HCT116 (cell line): ENCODE results near the gene TMEM132C. TPM values are rescaled to one million over a fixed set of nuclear protein-coding genes. Genes with fewer than 3 reads are reported as not detected.

Experiments used
- ATAC-seq: fragments of 200-7000 bp; cut with Tn5 transposase; 2 replicates; pipeline ENCODE4 v1.9.1; 2020; ENCODE audit warnings: mild to moderate bottlenecking, moderate library complexity
- BruUV-seq: library from RNA; stranded (reverse); fragments of 400-500 nt; replicated peaks from 2 replicates; lab custom pipeline; 2021; lab: Mats Ljungman, UMichigan
- CTCF ChIA-PET: fragments of 300-600 bp; sonication (Branson Sonifier 250); formaldehyde crosslinking; loops from one replicate; lab custom pipeline; 2021; ENCODE audit warnings: antibody characterized with exemption; lab: Charles Lee
- POLR2A ChIA-PET: fragments of 300-600, 350-600 bp; sonication (Branson Sonifier 250); formaldehyde crosslinking; loops from one replicate; lab custom pipeline; 2021; ENCODE audit warnings: antibody characterized with exemption; lab: Charles Lee
- RAD21 ChIA-PET, 2 experiments: fragments of 300-600 bp; sonication (Branson Sonifier 250); formaldehyde crosslinking; loops; one replicate each; lab custom pipeline; 2023; ENCODE audit warnings: low total read pairs in 2 of 2; ENCODE audit not compliant: uncharacterized antibody in 2 of 2, unreplicated experiment in 2 of 2, low non-redundant PET in 1 of 2; lab: Charles Lee
- DNase-seq: peaks from one replicate; pipeline ENCODE4 v3.0.0-alpha.2; 2010; ENCODE audit warnings: low read depth, low spot score
- H2AFZ ChIP-seq: fragments of 200-600 bp; shearing (Covaris generic), sonication (generic); 2 replicates; pipeline ENCODE4 v1.6.1; 2017; ENCODE audit warnings: low read depth, mixed run types, mixed read lengths, antibody characterized with exemption, low read length; ENCODE audit not compliant: poor library complexity, severe bottlenecking
- H3K27ac ChIP-seq: 2 replicates; pipeline ENCODE4 v1.5.1; 2012; ENCODE audit warnings: low read depth, low read length
- H3K27me3 ChIP-seq: fragments of 200-600 bp; sonication (generic); 2 replicates; pipeline ENCODE4 v1.6.1; 2016; ENCODE audit warnings: mixed run types, low read length, mixed read lengths; ENCODE audit not compliant: insufficient read depth
- H3K36me3 ChIP-seq, 2 experiments: fragments of 200-500 bp in 1 of 2; fragments of 200-600 bp in 1 of 2; sonication (Bioruptor generic) in 1 of 2; sonication (generic) in 1 of 2; 2 replicates each; pipeline versions ENCODE4 v1.5.1 to v1.6.1; 2014 to 2016; ENCODE audit warnings: low read length in 2 of 2, inconsistent platforms in 1 of 2, mixed read lengths in 1 of 2, mixed run types in 1 of 2; ENCODE audit not compliant: insufficient read depth in 2 of 2, control insufficient read depth in 1 of 2
- H3K4me1 ChIP-seq, 2 experiments: fragments of 200-600 bp in 1 of 2; sonication (generic) in 1 of 2; 2 replicates each; pipeline versions ENCODE4 v1.5.1 to v1.6.1; 2012 to 2017; ENCODE audit warnings: low read length in 2 of 2, inconsistent platforms in 1 of 2, mild to moderate bottlenecking in 1 of 2, mixed read lengths in 1 of 2, mixed run types in 1 of 2, moderate library complexity in 1 of 2; ENCODE audit not compliant: insufficient read depth in 2 of 2, control insufficient read depth in 1 of 2
- H3K4me2 ChIP-seq: fragments of 200-600 bp; sonication (generic); 2 replicates; pipeline ENCODE4 v1.6.1; 2017; ENCODE audit warnings: mixed run types, low read length, mixed read lengths
- H3K4me3 ChIP-seq, 2 experiments: fragments of 200-600 bp in 1 of 2; sonication (generic) in 1 of 2; replicated peaks in 1 of 2; 2 replicates each; pipeline ENCODE4 v1.5.1; 2011 to 2016; ENCODE audit warnings: low read length in 2 of 2, control low read depth in 1 of 2, low read depth in 1 of 2, mild to moderate bottlenecking in 1 of 2, mixed read lengths in 1 of 2, mixed run types in 1 of 2
- H3K79me2 ChIP-seq: fragments of 200-600 bp; sonication (generic); 2 replicates; pipeline ENCODE4 v1.6.1; 2017; ENCODE audit warnings: mild to moderate bottlenecking, mixed run types, low read length, moderate library complexity, mixed read lengths; ENCODE audit not compliant: insufficient read depth
- H3K9ac ChIP-seq: fragments of 200-600 bp; sonication (generic); 2 replicates; pipeline ENCODE4 v1.6.1; 2016; ENCODE audit warnings: low read length, mixed read lengths
- H3K9me2 ChIP-seq: fragments of 200-600 bp; sonication (generic), shearing (Covaris generic); 2 replicates; pipeline ENCODE4 v1.6.1; 2017; ENCODE audit warnings: mixed run types, mild to moderate bottlenecking, moderate library complexity; ENCODE audit not compliant: insufficient read depth
- H3K9me3 ChIP-seq, 2 experiments: fragments of 200-500 bp in 1 of 2; fragments of 200-600 bp in 1 of 2; sonication (Bioruptor generic) in 1 of 2; sonication (generic) in 1 of 2; 2 replicates each; pipeline ENCODE4 v1.6.1; 2014 to 2017; ENCODE audit warnings: low read length in 2 of 2, mixed read lengths in 2 of 2, inconsistent platforms in 1 of 2, low read depth in 1 of 2, mild to moderate bottlenecking in 1 of 2, mixed run types in 1 of 2, moderate library complexity in 1 of 2; ENCODE audit not compliant: control insufficient read depth in 1 of 2, insufficient read depth in 1 of 2
- H4K20me1 ChIP-seq: fragments of 200-600 bp; sonication (generic), shearing (Covaris generic); 2 replicates; pipeline ENCODE4 v1.6.1; 2017; ENCODE audit warnings: mixed run types, mild to moderate bottlenecking, moderate library complexity; ENCODE audit not compliant: insufficient read depth
- CBX3 ChIP-seq: IDR thresholded peaks from 2 replicates; pipeline ENCODE4 v1.6.1; 2012; ENCODE audit warnings: low read depth
- CEBPB ChIP-seq: IDR thresholded peaks from 2 replicates; pipeline ENCODE4 v1.6.1; 2012; ENCODE audit warnings: low read depth
- EGR1 ChIP-seq: IDR thresholded peaks from 2 replicates; pipeline ENCODE4 v1.6.1; 2012; ENCODE audit warnings: low read depth
- ELF1 ChIP-seq: IDR thresholded peaks from 2 replicates; pipeline ENCODE4 v1.6.1; 2012; ENCODE audit warnings: low read depth, borderline replicate concordance
- EZH2 ChIP-seq: fragments of 200-600 bp; sonication (generic); IDR thresholded peaks from 2 replicates; pipeline ENCODE4 v1.6.1; 2017; ENCODE audit warnings: antibody characterized with exemption, mixed run types
- EZH2phosphoT487 ChIP-seq: fragments of 200-600 bp; IDR thresholded peaks from 2 replicates; pipeline ENCODE4 v1.6.1; 2018; ENCODE audit warnings: antibody characterized with exemption, borderline replicate concordance
- JUND ChIP-seq: IDR thresholded peaks from 2 replicates; pipeline ENCODE4 v1.6.1; 2012
- POLR2AphosphoS5 ChIP-seq: IDR thresholded peaks from 2 replicates; pipeline ENCODE4 v1.6.1; 2011; ENCODE audit warnings: mild to moderate bottlenecking, low read depth, low read length, moderate library complexity
- RAD21 ChIP-seq: IDR thresholded peaks from 2 replicates; pipeline ENCODE4 v1.6.1; 2012; ENCODE audit warnings: low read depth, mild to moderate bottlenecking
- SIN3A ChIP-seq: IDR thresholded peaks from 2 replicates; pipeline ENCODE4 v1.6.1; 2012; ENCODE audit warnings: low read depth
- SP1 ChIP-seq: IDR thresholded peaks from 2 replicates; pipeline ENCODE4 v1.6.1; 2012; ENCODE audit warnings: low read depth
- SRF ChIP-seq: IDR thresholded peaks from 2 replicates; pipeline ENCODE4 v1.6.1; 2012; ENCODE audit warnings: low read depth
- TCF7L2 ChIP-seq: IDR thresholded peaks from 2 replicates; pipeline ENCODE4 v1.7.0; 2011; ENCODE audit warnings: borderline replicate concordance, inconsistent platforms; ENCODE audit not compliant: insufficient read depth, insufficient read length; ENCODE audit errors: extremely low read depth
- YY1 ChIP-seq: IDR thresholded peaks from 2 replicates; pipeline ENCODE4 v1.6.1; 2011; ENCODE audit warnings: low read length, low read depth, moderate library complexity, mild to moderate bottlenecking; ENCODE audit not compliant: insufficient replicate concordance; ENCODE audit errors: extremely low read depth
- ZFX ChIP-seq: fragments of 450-650 bp; IDR thresholded peaks from 2 replicates; pipeline ENCODE4 v1.6.1; 2017
- ZNF274 ChIP-seq: fragments of 200-500 bp; sonication (Bioruptor generic); IDR thresholded peaks from 2 replicates; pipeline ENCODE4 v1.6.1; 2014; ENCODE audit warnings: mild to moderate bottlenecking, low read depth, low read length, inconsistent platforms
- intact Hi-C: fragments of 100-400 bp; cut with micrococcal nuclease; formaldehyde crosslinking; loops from 2 replicates; pipeline ENCODE4 v1.10.0; 2022
- total RNA-seq: library from RNA; stranded (reverse); gene quantifications from one replicate; pipeline ENCODE4 v1.2.1, GENCODE V29; 2021; ENCODE audit not compliant: unreplicated experiment
- TF ChIP-seq, protein P1 (sequence below): IDR thresholded peaks from 2 replicates; pipeline ENCODE4 v1.6.1; 2012
- TF ChIP-seq, protein P2 (sequence below): IDR thresholded peaks from 2 replicates; pipeline ENCODE4 v1.6.1; 2012
- TF ChIP-seq, protein P3 (sequence below), 3 experiments: fragments of 200-600 bp in 1 of 3; sonication (generic) in 1 of 3; IDR thresholded peaks in 2 of 3; conservative IDR thresholded peaks in 1 of 3; 2 replicates each; pipeline ENCODE4 v1.5.1; 2012 to 2017; ENCODE audit warnings: low read depth in 2 of 3, low read length in 2 of 3, antibody characterized with exemption in 1 of 3, borderline replicate concordance in 1 of 3, control low read depth in 1 of 3, mild to moderate bottlenecking in 1 of 3, mixed read lengths in 1 of 3, mixed run types in 1 of 3, moderate library complexity in 1 of 3; ENCODE audit not compliant: insufficient read depth in 1 of 3

TMEM132C gene
- total RNA-seq, 1 experiment from 2014 or later, result not detected

DNA sequence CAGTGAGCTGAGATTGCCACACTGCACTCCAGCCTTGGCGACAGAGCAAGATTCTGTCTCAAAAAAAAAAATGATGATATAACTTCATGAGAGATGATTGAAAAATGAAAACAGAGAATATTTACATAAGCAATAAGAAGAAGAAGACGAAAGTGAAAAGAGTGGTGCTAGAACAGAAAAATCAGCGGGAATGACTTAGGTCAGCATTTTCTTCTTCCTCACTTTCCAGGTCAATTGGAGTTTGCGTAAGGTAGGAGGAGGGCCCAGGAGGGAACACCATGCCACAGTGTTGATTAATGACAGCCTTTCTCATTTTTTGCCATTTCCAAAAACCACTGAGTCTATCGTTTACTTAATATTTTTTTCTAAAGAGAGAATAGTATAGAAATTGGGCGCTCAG lies 356.8 kb downstream of the TMEM132C start:
- ChIA-PET RAD21 (no interaction called here), POLR2A (no interaction called here), CTCF (no interaction called here)
- DNase-seq (no peak), ATAC-seq (no peak)
- no peaks in the 10 kb centered on the region for H3K27me3 ChIP-seq
- no peak overlapping the region for H3K4me3 ChIP-seq
- intact Hi-C loops, result no loop called here
- H2AFZ ChIP-seq, result no peak overlapping the region
- TF ChIP-seq, protein P1, sequence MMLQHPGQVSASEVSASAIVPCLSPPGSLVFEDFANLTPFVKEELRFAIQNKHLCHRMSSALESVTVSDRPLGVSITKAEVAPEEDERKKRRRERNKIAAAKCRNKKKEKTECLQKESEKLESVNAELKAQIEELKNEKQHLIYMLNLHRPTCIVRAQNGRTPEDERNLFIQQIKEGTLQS, result no peak
- TF ChIP-seq SIN3A (no peak), SRF (no peak), ZFX (no peak), POLR2AphosphoS5 (no peak), CEBPB (no peak), ZNF274 (no peak), JUND (no peak), SP1 (no peak), ELF1 (no peak), CBX3 (no peak), EGR1 (no peak), RAD21 (no peak), TCF7L2 (no peak), EZH2phosphoT487 (no peak), EZH2 (no peak), YY1 (no peak)
- TF ChIP-seq, protein P2, sequence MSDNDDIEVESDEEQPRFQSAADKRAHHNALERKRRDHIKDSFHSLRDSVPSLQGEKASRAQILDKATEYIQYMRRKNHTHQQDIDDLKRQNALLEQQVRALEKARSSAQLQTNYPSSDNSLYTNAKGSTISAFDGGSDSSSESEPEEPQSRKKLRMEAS, result no peak
- TF ChIP-seq, protein P3, sequence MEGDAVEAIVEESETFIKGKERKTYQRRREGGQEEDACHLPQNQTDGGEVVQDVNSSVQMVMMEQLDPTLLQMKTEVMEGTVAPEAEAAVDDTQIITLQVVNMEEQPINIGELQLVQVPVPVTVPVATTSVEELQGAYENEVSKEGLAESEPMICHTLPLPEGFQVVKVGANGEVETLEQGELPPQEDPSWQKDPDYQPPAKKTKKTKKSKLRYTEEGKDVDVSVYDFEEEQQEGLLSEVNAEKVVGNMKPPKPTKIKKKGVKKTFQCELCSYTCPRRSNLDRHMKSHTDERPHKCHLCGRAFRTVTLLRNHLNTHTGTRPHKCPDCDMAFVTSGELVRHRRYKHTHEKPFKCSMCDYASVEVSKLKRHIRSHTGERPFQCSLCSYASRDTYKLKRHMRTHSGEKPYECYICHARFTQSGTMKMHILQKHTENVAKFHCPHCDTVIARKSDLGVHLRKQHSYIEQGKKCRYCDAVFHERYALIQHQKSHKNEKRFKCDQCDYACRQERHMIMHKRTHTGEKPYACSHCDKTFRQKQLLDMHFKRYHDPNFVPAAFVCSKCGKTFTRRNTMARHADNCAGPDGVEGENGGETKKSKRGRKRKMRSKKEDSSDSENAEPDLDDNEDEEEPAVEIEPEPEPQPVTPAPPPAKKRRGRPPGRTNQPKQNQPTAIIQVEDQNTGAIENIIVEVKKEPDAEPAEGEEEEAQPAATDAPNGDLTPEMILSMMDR (IDR thresholded peaks at IDR 0.05 in 2 of 3, conservative IDR thresholded peaks at IDR 0.05 in 1 of 3; ENCODE audit: borderline replicate concordance in 1 of 3, insufficient read depth in 1 of 3, low read depth in 2 of 3, low read length in 2 of 3), result no peak
- no peaks in the 10 kb centered on the region for H3K9me2 ChIP-seq
- H3K27ac ChIP-seq, result no peak overlapping the region
- H3K9ac ChIP-seq, result no peak overlapping the region
- no peak overlapping the region for H3K4me2 ChIP-seq
- H3K9me3 ChIP-seq, result peaks cover 0 to 20% of the 10 kb centered on the region in 2 experiments; a peak in 2 of 4 replicates
- H4K20me1 ChIP-seq, result no peaks in the 10 kb centered on the region
- no peaks in the 10 kb centered on the region for H3K4me1 ChIP-seq
- H3K79me2 ChIP-seq, result no peaks in the 10 kb centered on the region
- no peaks in the 10 kb centered on the region for H3K36me3 ChIP-seq
- BruUV-seq, result no TSS peak
